ENCODE measurements around the gene IL3.

Gene IL3

DNA sequence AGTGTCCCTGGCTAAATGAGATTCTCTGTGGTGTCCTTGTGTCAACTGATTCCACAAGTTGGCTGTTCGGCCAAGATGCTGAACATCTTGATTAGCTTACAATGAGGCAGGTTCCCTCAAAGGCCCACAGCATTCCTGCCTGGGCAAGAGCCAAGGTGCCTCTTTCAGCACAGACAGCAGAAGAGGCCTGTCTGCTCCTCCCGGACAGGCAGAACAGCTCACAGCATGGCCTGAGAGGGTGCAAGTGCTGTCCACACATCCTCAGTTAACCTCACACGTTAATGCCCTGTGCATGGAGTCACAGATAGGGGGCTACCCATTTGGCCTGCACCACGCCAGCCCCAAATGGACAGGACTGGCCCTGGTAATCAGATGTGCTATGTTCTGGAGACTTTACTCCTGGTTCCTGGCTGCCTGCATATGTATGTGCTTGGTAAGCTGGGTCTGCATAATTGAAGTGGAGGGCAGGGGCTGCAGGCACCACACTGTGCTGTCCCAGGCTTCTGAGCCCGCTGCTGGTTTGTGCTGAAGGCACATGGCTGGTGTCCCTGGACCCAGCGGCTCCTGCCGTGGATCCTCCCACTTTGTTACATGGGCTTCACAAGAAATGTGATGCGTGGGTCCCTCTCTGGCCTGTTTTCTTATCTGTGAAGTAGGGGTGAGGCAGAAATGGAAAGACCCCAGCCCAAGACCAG is 22.0 kb downstream of the IL3 start:
- Histone ChIP-seq H3K9me3 (no peaks in the 10 kb centered on the region), H3K27me3 (no peaks in the 10 kb centered on the region), H3K4me3 (ENCODE audit: low read depth in 1 of 2, low read length in 1 of 2) (no peak overlapping the region), H3K36me3 (no peaks in the 10 kb centered on the region), H3K4me1 (ENCODE audit: control insufficient read depth in 1 of 2, insufficient read depth in 1 of 2, low read depth in 1 of 2, low read length in 1 of 2) (no peaks in the 10 kb centered on the region), H3K27ac (no peak overlapping the region)
- TF ChIP-seq, protein P1, sequence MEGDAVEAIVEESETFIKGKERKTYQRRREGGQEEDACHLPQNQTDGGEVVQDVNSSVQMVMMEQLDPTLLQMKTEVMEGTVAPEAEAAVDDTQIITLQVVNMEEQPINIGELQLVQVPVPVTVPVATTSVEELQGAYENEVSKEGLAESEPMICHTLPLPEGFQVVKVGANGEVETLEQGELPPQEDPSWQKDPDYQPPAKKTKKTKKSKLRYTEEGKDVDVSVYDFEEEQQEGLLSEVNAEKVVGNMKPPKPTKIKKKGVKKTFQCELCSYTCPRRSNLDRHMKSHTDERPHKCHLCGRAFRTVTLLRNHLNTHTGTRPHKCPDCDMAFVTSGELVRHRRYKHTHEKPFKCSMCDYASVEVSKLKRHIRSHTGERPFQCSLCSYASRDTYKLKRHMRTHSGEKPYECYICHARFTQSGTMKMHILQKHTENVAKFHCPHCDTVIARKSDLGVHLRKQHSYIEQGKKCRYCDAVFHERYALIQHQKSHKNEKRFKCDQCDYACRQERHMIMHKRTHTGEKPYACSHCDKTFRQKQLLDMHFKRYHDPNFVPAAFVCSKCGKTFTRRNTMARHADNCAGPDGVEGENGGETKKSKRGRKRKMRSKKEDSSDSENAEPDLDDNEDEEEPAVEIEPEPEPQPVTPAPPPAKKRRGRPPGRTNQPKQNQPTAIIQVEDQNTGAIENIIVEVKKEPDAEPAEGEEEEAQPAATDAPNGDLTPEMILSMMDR (IDR thresholded peaks at IDR 0.05) = no peak

DNA sequence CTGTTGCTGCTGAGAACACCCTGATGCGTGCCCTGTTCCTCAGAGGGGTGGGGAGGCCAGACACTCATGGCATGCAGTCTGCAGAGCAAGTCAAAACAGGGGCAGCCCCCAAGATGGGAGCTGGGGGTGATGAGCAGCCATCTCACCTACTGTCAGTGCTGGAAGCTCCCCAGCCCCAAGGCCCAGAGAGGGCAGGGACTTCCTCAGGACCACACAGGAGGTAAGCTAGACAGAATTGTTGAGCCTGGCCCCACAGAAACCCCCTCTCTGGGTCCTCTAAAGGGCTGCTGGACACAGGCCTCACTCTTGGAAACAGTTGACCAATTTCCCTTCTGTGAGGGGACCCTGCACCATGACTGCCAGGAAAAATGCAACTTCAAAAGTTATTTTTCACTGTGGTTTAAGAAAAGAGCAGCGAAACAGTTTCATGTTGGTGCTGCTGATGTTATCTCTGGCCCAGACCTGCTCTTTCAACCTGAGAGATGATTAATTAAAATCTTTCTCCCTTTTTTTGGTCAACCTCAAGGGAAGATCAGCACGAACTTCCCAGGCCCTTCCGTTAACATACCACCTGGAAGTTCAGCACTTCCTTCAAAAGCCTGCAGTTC is 22.7 kb downstream of the IL3 start:
- TF ChIP-seq, protein P1 (IDR thresholded peaks at IDR 0.05) = no peak
- no peaks in the 10 kb centered on the region for H3K4me1 ChIP-seq (ENCODE audit: control insufficient read depth in 1 of 2, insufficient read depth in 1 of 2, low read depth in 1 of 2, low read length in 1 of 2)
- no peaks in the 10 kb centered on the region for H3K9me3 ChIP-seq
- no peak overlapping the region for H3K4me3 ChIP-seq (ENCODE audit: low read depth in 1 of 2, low read length in 1 of 2)
- no peak overlapping the region for H3K27ac ChIP-seq
- no peaks in the 10 kb centered on the region for H3K27me3 ChIP-seq
- H3K36me3 ChIP-seq = no peaks in the 10 kb centered on the region

DNA sequence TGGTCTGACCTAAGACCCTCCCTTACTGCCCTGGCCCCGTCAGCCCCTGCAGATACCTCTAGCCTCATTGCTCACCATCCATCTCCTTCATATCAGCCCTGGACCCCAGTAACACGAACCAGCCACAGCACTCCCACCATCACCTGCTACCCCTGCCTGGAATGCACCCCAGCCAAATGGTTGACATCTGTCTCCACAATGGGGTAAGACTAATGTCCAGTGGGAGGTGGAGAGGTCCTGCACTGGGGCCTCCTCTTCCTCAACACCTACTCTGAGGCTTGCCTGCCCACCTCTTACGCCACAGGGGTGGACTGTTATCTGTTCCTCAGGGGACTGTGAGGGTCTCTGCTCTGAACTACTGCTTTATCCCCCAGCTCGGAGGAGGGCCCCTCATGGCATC is 25.2 kb downstream of the IL3 start:
- no peaks in the 10 kb centered on the region for H3K9me3 ChIP-seq
- no peak overlapping the region for H3K27ac ChIP-seq
- TF ChIP-seq, protein P1 (IDR thresholded peaks at IDR 0.05) = no peak
- H3K27me3 ChIP-seq = no peaks in the 10 kb centered on the region
- H3K36me3 ChIP-seq = no peaks in the 10 kb centered on the region
- H3K4me1 ChIP-seq (ENCODE audit: control insufficient read depth in 1 of 2, insufficient read depth in 1 of 2, low read depth in 1 of 2, low read length in 1 of 2) = peaks cover 0 to 6% of the 10 kb centered on the region in 2 experiments
- no peak overlapping the region for H3K4me3 ChIP-seq (ENCODE audit: low read depth in 1 of 2, low read length in 1 of 2)

DNA sequence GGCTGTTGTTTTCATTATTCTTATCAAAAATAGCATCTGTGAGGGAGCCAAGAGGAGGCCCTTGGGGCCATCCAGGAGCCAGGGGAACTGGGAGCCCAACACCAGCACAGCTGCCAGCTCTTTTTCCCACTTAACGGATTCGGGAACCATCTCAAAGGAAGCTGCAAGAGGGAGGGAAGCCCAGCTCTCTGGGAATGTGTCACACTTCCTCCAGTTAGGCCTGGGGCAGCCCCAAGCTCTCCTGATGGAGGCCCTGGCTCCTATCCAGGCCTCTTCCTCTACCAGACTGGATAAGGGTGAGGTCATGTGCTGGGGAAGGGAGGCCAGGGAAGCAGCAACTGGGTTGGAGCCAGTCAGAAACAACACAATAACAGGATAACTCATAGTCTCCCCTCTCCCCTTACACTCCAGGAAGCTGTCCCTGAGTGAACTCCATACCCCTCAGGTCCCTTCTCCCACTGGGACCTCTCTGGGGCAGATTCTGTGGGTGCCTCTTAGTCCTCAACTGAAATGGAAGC is 25.9 kb downstream of the IL3 start:
- Histone ChIP-seq H3K27ac (no peak overlapping the region), H3K36me3 (no peaks in the 10 kb centered on the region), H3K9me3 (no peaks in the 10 kb centered on the region), H3K4me3 (ENCODE audit: low read depth in 1 of 2, low read length in 1 of 2) (no peak overlapping the region), H3K27me3 (no peaks in the 10 kb centered on the region), H3K4me1 (ENCODE audit: control insufficient read depth in 1 of 2, insufficient read depth in 1 of 2, low read depth in 1 of 2, low read length in 1 of 2) (peaks cover 0 to 6% of the 10 kb centered on the region in 2 experiments)
- TF ChIP-seq, protein P1 (IDR thresholded peaks at IDR 0.05) = no peak

DNA sequence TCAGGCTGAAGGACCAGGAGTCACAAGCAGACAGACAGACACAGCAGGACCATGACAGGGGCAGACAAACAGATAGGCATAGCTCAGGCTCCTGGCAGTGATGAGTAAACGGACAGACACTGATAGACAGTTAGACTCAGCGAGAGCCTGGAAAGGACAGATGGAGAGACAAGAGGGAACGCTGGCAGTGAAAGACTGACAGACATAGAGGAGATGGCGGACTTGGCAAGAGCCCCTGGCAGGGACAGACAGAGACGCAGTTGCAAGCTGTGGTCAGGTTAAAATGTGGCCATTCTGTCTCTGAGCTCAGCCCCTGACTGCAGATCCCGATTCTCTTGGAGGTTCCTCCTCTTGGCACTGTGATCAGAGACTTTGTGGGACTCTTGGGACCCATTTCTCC is 26.7 kb downstream of the IL3 start:
- Histone ChIP-seq H3K27ac (no peak overlapping the region), H3K9me3 (no peaks in the 10 kb centered on the region), H3K36me3 (no peaks in the 10 kb centered on the region), H3K4me1 (ENCODE audit: control insufficient read depth in 1 of 2, insufficient read depth in 1 of 2, low read depth in 1 of 2, low read length in 1 of 2) (peaks cover 0 to 6% of the 10 kb centered on the region in 2 experiments), H3K27me3 (no peaks in the 10 kb centered on the region), H3K4me3 (ENCODE audit: low read depth in 1 of 2, low read length in 1 of 2) (no peak overlapping the region)
- TF ChIP-seq, protein P1 (IDR thresholded peaks at IDR 0.05) = no peak
